ENCODE results near the gene GASK1A. TPM values are rescaled to one million over a fixed set of nuclear protein-coding genes. Genes with fewer than 3 reads are reported as not detected.

GASK1A gene
- total RNA-seq, 1 experiment from 2014 or later: 5.4 TPM

GRCh38 chr3:43080726-43081568 is 101.8 kb downstream of the GASK1A start:
- H4K5ac ChIP-seq (ENCODE audit: insufficient read length, low read depth, low read length): no peak overlapping the region
- no peak overlapping the region for H3K4me2 ChIP-seq (ENCODE audit: insufficient read depth, insufficient read length, low read length)
- no peaks in the 10 kb centered on the region for H3K79me1 ChIP-seq (ENCODE audit: insufficient read depth, low read depth, low read length, poor library complexity, severe bottlenecking)
- H3T11ph ChIP-seq (ENCODE audit: low read length): no peak overlapping the region
- H2BK15ac ChIP-seq (ENCODE audit: low read depth, low read length): no peak overlapping the region
- H3K79me2 ChIP-seq (ENCODE audit: insufficient read depth, low read length): no peaks in the 10 kb centered on the region
- no peaks in the 10 kb centered on the region; the same call in 1 of the 2 replicates for H3K27me3 Mint-ChIP-seq (ENCODE audit: low read depth)
- no peak overlapping the region for H2BK120ac ChIP-seq (ENCODE audit: low read depth, low read length, poor library complexity, severe bottlenecking)
- H3K23ac ChIP-seq (ENCODE audit: insufficient read length, low read depth, low read length): no peak overlapping the region
- H2AFZ ChIP-seq (ENCODE audit: low read length): no peak overlapping the region
- no peak overlapping the region for H3K4me3 Mint-ChIP-seq
- no peak overlapping the region for H3K56ac ChIP-seq (ENCODE audit: insufficient read length, low read depth, low read length)
- no peaks in the 10 kb centered on the region for H3K4me1 ChIP-seq (ENCODE audit: insufficient read depth, low read length)
- no peak overlapping the region for H3K14ac ChIP-seq (ENCODE audit: insufficient read depth, low read length)
- no peak for TF ChIP-seq CTCF (conservative IDR thresholded peaks at IDR 0.05)
- H2AK5ac ChIP-seq (ENCODE audit: insufficient read length, low read length): no peak overlapping the region
- no CpG with 5 or more reads among the region's 40 CpGs for WGBS (ENCODE audit: extremely low coverage, insufficient read length, low lambda C conversion rate)
- no peak overlapping the region for H4K91ac ChIP-seq (ENCODE audit: insufficient read length, low read depth, low read length)
- no peak overlapping the region for H2BK20ac ChIP-seq (ENCODE audit: low read depth, low read length, poor library complexity, severe bottlenecking)
- peaks cover 50 to 67% (median 61%) of the 10 kb centered on the region in 3 experiments for H3K36me3 Mint-ChIP-seq (ENCODE audit: insufficient read depth in 1 of 3, low read depth in 3 of 3)
- H3K9me3 ChIP-seq (ENCODE audit: control insufficient read depth, low read depth, low read length): peaks cover 16% of the 10 kb centered on the region
- no peak overlapping the region for H4K8ac ChIP-seq (replicated peaks; ENCODE audit: insufficient read length, low read depth, low read length)
- H3K27ac ChIP-seq (ENCODE audit: insufficient read length, low read depth, low read length): no peak overlapping the region
- H4K20me1 ChIP-seq (ENCODE audit: control insufficient read depth, insufficient read depth, insufficient read length): no peaks in the 10 kb centered on the region
- H3K27me3 ChIP-seq (ENCODE audit: insufficient read depth, low read length): no peaks in the 10 kb centered on the region
- no peak overlapping the region for H2BK12ac ChIP-seq (ENCODE audit: insufficient read length, low read depth, low read length)
- peaks cover 26 to 34% of the 10 kb centered on the region in 2 experiments for H3K9me3 Mint-ChIP-seq
- no peak overlapping the region for H3K18ac ChIP-seq (ENCODE audit: insufficient read length, low read depth, low read length)
- H3K23me2 ChIP-seq (ENCODE audit: insufficient read length, low read depth, low read length, poor library complexity, severe bottlenecking): no peaks in the 10 kb centered on the region
- no peak overlapping the region for H3K9ac ChIP-seq (ENCODE audit: extremely low read depth, insufficient read length, low read length)
- no peak for DNase-seq
- H3K4ac ChIP-seq (ENCODE audit: low read depth, low read length): no peak overlapping the region
- H2BK5ac ChIP-seq (ENCODE audit: insufficient read length, low read length): no peak overlapping the region
- no peaks in the 10 kb centered on the region for H3K4me1 Mint-ChIP-seq
- H3K27ac Mint-ChIP-seq: peak overlapping the region in 1 of 3 experiments; percentile 74; a peak in 1 of 7 replicates

Data from H9 (cell line).